ENCODE data around the gene IL5RA.
A peak's percentile ranks its signal among the peaks of the same experiment; 100 is the strongest.

IL5RA gene

DNA sequence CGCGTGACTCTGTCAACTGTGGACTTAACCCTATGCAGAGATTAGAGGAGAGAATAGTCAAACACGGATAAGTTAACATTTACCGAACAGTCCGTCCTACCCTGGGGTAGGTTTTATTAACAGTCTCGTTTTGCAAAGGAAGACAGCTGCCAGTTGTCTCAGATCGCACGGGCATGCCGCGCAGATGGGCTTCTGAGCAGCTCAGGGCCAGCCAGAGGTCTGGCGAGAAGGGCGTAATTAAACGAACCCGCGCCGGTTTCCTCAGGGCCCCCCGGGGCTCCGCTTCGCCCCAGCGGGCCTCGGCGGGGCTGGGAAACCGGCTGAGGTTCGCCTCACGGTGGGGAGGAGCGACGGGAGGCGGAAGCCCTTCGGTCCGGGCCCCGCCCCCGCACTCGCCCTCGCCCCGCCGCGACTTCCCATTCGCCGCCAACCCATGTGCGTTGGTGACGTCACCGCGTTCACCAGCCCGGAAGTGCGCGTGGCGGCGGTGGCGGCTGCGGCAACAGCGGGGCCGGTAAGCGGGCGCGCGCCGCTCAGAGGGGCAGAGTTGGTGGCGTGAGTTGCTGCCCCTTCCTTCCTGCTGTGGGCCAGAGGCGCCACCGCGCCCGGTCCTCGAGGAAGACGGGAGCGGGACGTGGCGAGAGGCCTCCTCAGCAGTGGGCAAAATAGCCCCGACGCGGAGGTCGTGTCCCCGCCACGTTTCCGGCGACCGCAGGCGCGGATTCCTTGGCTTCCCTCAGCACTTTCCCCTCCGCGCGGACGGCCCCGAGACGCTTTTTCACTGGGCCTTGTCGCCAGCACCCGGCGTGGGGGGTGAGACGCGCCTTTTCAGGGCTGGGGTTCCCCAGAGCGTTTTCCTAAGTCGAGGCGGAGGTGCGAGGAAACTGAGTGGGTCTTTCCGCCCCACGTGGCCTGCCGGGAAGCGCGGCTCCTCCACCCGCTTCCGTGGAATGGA lies 16.6 kb upstream of the IL5RA start, which contains the start of gene TRNT1:
TRNT1 (plus strand) TSS at position 464 of the 955 bp plus-strand sequence. CDS start 2,101 bp downstream, outside the sequence.
- DNase-seq (ENCODE audit: low read depth): peak; percentile 95
- peak within 1 kb of the TSS; percentile 90 for H3K4me3 ChIP-seq (replicated peaks; ENCODE audit: low read depth, low read length)
- TF ChIP-seq, protein P1, sequence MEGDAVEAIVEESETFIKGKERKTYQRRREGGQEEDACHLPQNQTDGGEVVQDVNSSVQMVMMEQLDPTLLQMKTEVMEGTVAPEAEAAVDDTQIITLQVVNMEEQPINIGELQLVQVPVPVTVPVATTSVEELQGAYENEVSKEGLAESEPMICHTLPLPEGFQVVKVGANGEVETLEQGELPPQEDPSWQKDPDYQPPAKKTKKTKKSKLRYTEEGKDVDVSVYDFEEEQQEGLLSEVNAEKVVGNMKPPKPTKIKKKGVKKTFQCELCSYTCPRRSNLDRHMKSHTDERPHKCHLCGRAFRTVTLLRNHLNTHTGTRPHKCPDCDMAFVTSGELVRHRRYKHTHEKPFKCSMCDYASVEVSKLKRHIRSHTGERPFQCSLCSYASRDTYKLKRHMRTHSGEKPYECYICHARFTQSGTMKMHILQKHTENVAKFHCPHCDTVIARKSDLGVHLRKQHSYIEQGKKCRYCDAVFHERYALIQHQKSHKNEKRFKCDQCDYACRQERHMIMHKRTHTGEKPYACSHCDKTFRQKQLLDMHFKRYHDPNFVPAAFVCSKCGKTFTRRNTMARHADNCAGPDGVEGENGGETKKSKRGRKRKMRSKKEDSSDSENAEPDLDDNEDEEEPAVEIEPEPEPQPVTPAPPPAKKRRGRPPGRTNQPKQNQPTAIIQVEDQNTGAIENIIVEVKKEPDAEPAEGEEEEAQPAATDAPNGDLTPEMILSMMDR (IDR thresholded peaks at IDR 0.05; ENCODE audit: low read length, missing control alignments): no peak

DNA sequence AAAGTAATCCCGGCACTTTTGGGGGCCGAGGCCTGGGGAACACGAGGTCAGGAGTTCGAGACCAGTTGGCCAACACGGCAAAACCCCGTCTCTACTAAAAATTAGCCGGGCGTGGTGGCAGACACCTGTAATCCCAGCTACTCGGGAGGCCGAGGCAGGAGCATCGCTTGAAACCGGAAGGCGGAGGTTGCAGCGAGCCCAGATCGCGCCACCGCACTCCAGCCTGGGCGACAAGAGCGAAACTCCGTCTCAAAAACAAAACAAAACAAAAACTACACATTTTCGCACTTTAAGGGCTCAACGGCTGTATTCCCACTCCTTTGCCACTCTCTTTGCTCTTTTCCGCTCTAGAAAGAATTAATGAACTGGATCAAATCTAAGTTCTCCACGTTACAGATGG lies 15.8 kb upstream of the IL5RA start:
- DNase-seq (ENCODE audit: low read depth): no peak
- TF ChIP-seq, protein P1 (IDR thresholded peaks at IDR 0.05; ENCODE audit: low read length, missing control alignments): no peak
- peak overlapping the region; percentile 90 for H3K4me3 ChIP-seq (replicated peaks; ENCODE audit: low read depth, low read length)

DNA sequence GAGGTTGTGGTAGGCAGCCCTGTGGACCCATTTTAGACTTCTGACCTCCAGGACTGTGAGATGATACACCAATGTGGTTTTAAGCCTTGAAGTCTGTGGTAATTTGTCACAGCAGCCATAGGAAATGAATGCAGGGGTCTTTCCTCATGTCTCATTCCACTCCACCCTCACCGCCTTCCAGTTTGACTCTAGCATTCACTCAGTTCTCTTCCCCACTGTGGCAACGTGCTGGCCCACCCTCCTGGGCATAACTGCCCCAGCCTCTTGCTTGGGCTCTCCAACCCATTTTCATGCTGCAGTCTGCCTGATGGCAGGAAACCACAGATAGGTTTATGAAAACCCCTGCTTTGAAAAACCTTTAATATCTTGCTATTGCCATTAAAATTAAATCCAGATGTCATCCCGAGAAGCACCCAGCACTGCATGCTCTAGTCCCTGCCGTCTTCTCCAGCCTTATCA lies 9.2 kb upstream of the IL5RA start:
- no peak for DNase-seq (ENCODE audit: low read depth)
- TF ChIP-seq, protein P1 (IDR thresholded peaks at IDR 0.05; ENCODE audit: low read length, missing control alignments): no peak
- no peak overlapping the region for H3K4me3 ChIP-seq (replicated peaks; ENCODE audit: low read depth, low read length)

DNA sequence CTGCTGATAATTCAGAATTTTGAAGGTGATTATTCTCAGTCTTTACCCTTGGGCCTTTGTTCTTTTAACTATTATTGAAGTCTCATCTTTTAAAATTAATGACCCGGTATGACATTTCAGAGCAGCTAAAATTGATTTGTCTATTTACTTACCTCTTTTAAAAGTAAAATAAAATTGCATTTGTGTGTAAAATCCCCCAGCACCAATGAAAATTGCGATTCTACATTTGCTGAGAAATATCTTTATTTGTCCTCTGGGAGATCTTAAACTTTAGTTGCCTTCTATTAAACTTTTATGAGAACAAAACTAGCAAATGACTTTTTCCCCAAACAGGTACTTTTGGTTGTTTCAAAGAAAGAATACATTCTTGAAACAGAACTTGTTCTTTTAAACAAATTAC lies 7.5 kb upstream of the IL5RA start:
- H3K4me3 ChIP-seq (replicated peaks; ENCODE audit: low read depth, low read length): no peak overlapping the region
- DNase-seq (ENCODE audit: low read depth): no peak

DNA sequence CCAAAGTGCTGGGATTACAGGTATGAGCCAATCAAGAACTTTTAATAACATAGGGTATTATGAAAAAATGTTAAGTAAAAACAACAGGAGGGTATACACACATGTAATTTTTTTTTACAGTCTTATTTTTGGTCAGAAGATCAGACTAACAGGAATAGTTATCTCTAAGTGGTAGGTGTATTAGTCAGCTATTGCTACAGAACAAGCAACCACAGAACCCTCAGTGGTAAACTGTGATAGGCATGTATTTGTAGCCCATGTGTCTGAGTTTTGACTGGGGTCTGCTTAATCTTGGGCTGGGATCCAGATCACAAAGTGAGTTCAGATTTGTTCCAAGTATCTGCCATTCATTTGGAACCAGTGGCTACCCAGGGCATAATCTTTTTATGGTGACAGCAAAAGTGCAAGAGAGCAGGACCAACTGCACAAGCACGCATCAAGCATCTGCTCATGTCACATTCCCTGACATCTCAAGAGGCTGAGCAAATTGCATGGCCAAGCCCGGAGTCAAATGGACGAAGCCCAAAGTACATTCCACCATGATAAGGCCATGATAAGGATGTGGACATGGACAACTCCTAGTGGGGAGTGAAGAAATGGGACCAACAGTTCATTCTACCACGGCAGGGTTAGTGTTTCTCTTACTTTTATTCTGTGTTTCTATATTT lies 3.0 kb upstream of the IL5RA start:
- TF ChIP-seq, protein P1 (IDR thresholded peaks at IDR 0.05; ENCODE audit: low read length, missing control alignments): no peak
- H3K4me3 ChIP-seq (replicated peaks; ENCODE audit: low read depth, low read length): no peak overlapping the region
- DNase-seq (ENCODE audit: low read depth): no peak

More for the DNA sequence above, 7.5 kb upstream of the IL5RA start:
- TF ChIP-seq, protein P1 (IDR thresholded peaks at IDR 0.05; ENCODE audit: low read length, missing control alignments): no peak

DNA sequence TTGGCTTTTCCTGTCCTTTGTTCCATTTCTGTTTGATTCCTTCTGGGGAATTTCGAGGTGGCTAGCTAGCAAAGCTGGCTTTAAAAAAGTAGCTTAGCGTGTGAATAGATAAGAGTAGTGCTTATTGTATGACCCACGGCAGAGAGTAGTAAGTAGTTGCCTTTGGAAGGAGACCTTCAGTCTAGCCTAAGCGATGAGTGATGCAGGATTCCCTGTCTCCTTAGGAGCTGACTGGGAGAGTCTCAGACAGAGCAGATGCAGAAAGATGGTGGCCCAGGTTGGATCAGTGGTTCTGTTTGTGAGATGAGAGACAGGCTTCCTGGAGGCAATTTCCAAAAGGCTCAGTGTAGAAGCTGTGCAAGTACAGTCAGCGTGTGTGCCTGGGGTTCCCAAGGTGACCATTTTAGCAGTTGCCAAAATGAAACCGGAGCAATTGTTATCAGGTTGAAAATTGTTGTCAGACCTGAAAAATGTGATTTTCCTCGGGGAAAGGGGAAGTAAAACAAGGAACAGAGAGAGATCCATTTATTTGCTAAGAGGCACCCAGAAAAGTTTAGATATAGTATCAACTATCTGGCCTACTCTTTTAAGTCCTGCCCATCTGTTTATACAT lies 681 bp upstream of the IL5RA start:
- TF ChIP-seq, protein P1 (IDR thresholded peaks at IDR 0.05; ENCODE audit: low read length, missing control alignments): no peak
- no peak overlapping the region for H3K4me3 ChIP-seq (replicated peaks; ENCODE audit: low read depth, low read length)
- DNase-seq (ENCODE audit: low read depth): no peak
